ENCODE data around the gene LSP1.
A peak's percentile ranks its signal among the peaks of the same experiment; 100 is the strongest.

The LSP1 gene

DNA sequence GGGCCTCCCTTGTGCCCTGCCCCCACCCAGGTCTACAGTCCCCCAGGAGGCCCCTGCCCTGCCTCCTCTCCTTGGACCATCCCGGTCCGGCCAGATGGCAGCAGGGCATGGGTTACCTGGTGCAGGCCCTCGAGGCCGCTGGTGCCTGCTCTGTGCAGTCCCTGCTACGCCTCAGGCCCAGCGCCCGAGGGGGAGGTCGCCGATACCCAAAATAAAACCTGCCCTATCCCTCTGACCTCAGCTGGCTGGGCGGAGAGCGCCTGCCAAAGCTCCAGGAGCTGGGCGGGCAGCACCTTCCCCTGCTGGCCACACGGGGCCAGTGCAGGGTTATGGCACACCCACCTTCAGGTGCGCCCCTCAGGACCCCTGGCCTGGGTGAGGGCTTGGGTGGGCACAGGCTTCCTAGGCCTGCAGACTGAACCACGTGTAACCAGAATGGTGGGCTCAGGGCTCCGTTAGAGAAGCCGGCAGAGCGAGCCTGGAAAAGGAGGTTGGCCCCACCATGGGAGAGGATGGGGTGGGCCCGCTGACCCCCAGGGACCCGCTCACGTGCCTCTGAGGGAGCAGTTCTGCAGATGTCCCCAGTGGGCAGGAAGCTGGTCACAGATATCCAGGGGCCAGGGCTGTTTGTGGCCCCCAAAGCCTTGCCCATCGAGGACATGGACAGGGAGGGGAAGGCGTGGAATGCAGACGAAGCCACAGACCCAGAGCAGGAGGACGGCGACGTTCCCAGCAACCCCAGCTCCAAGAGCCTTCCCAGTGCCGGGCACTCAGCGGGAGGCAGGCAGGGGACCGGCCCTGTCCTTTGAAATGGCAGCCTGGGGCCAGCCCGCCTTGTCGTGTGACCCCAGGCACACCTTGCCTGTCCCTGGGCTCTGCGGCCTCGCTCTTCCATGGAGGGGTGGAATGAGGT, 64.9 kb downstream of the LSP1 start:
- TF ChIP-seq ZC3H10 (CRISPR knock-in tag; IDR thresholded peaks at IDR 0.05) (no peak), CSDC2 (CRISPR knock-in tag; IDR thresholded peaks at IDR 0.05) (no peak), CSRNP3 (CRISPR knock-in tag; IDR thresholded peaks at IDR 0.05) (no peak)
- peak; percentile 45; the same call in 2 of the 3 replicates for ATAC-seq

DNA sequence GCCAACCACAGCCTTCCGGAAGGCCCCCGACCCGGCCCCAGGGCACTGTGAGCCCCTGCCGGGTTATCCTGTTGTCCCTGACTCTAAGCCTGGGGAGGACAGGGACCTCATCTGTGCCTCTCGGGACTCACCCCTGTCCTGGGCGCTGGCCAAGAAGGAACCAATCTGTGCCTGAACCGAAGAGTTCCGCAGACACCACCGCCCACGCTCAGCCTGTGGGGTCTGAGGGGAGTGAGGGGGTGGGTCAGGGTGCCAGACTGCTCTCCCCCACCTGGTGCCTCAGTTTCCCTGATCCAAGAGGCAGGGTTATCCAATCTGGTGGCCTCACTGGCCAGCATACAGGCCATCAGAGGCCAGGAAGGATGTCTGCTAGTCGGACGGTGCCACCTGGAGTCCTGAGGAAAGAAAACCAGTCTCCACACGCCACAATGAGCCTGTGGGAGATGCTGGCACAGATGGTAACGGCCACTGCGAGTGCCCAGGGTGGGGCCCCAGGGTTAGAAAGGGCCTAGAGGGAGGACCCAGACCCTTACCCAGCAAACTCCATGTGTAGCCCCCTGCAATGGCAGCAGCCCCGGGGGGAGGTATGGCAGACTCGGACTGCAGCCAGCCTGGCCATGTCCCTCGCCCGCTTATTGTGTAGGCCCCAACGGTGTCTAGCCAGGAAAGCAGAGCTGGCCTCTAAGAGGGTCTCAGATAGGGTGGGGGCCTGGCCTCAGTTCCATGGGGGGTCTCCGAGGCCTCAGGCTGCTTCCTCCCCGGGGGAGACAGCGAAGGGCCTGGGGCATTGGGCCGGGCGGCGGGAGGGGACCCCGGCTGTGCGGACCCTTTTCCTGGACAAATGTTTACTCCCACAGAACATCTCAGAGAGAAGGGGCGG, 65.8 kb downstream of the LSP1 start:
- no peak for TF ChIP-seq ZC3H10 (CRISPR knock-in tag; IDR thresholded peaks at IDR 0.05)
- no peak for TF ChIP-seq BACH2 (CRISPR knock-in tag; IDR thresholded peaks at IDR 0.05; ENCODE audit: borderline replicate concordance)
- TF ChIP-seq ARNTL (CRISPR knock-in tag; IDR thresholded peaks at IDR 0.05; ENCODE audit: borderline replicate concordance, low read depth): no peak
- no peak for TF ChIP-seq OSR1 (CRISPR knock-in tag; IDR thresholded peaks at IDR 0.05)
- no peak for TF ChIP-seq SNAI2 (CRISPR knock-in tag; IDR thresholded peaks at IDR 0.05)
- TF ChIP-seq, protein P1, sequence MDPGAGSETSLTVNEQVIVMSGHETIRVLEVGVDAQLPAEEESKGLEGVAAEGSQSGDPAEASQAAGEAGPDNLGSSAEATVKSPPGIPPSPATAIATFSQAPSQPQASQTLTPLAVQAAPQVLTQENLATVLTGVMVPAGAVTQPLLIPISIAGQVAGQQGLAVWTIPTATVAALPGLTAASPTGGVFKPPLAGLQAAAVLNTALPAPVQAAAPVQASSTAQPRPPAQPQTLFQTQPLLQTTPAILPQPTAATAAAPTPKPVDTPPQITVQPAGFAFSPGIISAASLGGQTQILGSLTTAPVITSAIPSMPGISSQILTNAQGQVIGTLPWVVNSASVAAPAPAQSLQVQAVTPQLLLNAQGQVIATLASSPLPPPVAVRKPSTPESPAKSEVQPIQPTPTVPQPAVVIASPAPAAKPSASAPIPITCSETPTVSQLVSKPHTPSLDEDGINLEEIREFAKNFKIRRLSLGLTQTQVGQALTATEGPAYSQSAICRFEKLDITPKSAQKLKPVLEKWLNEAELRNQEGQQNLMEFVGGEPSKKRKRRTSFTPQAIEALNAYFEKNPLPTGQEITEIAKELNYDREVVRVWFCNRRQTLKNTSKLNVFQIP (CRISPR knock-in tag; IDR thresholded peaks at IDR 0.05; ENCODE audit: borderline replicate concordance, low read depth): no peak
- ATAC-seq: peak; percentile 48

DNA sequence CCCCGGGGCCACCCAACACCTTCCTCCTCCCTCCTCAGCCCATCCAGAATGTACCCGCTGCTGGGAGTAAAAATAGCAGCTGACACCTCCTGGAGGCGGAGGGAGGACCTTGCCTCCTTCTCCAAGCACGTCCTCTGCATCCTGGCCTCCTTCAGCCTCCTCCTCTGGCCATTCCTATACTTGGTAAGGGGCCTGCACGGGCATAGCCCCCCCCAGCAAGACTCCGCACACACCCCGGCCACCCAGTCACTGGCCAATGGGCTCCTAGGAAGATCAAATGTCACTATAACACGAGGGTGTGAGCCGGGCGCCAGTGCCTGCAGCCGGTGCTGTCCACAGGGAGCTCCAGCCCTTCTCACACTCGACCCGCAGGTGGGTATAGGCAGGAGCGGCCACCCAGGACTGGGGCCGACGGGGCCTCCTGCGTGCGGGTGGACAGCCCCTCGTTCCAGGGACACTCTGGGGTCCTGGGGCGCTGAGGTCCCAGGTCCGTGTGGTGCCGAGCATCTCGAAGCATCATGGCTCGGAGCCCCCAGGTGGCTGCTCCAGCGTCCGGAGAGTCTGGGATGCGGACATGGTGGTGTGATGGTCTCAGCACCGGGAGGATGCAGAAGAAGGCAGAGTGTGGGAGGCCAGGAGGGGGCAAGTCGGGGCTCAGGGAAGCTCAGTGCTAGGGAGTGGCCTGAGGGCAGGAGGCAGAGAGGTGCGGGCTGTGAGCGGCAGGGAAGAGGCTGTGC, 66.7 kb downstream of the LSP1 start, which contains the start of gene TNNT3:
Gene TNNT3, plus strand, starts transcription at position 313 of the 737 bp plus-strand sequence. CDS start 3,172 bp downstream, outside the sequence.
- no peak for TF ChIP-seq SNAI2 (CRISPR knock-in tag; IDR thresholded peaks at IDR 0.05)
- TF ChIP-seq ZC3H10 (CRISPR knock-in tag; IDR thresholded peaks at IDR 0.05): no peak
- TF ChIP-seq CSRNP3 (CRISPR knock-in tag; IDR thresholded peaks at IDR 0.05): no peak
- TF ChIP-seq BACH2 (CRISPR knock-in tag; IDR thresholded peaks at IDR 0.05; ENCODE audit: borderline replicate concordance): no peak
- no peak for TF ChIP-seq PPARA (CRISPR knock-in tag; IDR thresholded peaks at IDR 0.05; ENCODE audit: borderline replicate concordance)
- TF ChIP-seq, protein P2, sequence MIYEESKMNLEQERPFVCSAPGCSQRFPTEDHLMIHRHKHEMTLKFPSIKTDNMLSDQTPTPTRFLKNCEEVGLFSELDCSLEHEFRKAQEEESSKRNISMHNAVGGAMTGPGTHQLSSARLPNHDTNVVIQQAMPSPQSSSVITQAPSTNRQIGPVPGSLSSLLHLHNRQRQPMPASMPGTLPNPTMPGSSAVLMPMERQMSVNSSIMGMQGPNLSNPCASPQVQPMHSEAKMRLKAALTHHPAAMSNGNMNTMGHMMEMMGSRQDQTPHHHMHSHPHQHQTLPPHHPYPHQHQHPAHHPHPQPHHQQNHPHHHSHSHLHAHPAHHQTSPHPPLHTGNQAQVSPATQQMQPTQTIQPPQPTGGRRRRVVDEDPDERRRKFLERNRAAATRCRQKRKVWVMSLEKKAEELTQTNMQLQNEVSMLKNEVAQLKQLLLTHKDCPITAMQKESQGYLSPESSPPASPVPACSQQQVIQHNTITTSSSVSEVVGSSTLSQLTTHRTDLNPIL (CRISPR knock-in tag; IDR thresholded peaks at IDR 0.05; ENCODE audit: low read depth): no peak
- TF ChIP-seq TCF4 (CRISPR knock-in tag; IDR thresholded peaks at IDR 0.05; ENCODE audit: borderline replicate concordance): no peak
- no peak for TF ChIP-seq TOX (CRISPR knock-in tag; IDR thresholded peaks at IDR 0.05; ENCODE audit: borderline replicate concordance)
- TF ChIP-seq ZNF8 (CRISPR knock-in tag; IDR thresholded peaks at IDR 0.05): no peak
- TF ChIP-seq ISL1 (CRISPR knock-in tag; IDR thresholded peaks at IDR 0.05): no peak
- no peak for TF ChIP-seq ARNTL (CRISPR knock-in tag; IDR thresholded peaks at IDR 0.05; ENCODE audit: borderline replicate concordance, low read depth)
- TF ChIP-seq, protein P1 (CRISPR knock-in tag; IDR thresholded peaks at IDR 0.05; ENCODE audit: borderline replicate concordance, low read depth): no peak
- no peak for ATAC-seq

Data from SK-N-SH treated with all-trans-retinoic acid at 6 μM for 48 hours (cell line).